HG03469 (cell line): ENCODE data around the gene TMPRSS3.

Source experiments
- ATAC-seq: cut with Tn5 transposase; IDR thresholded peaks from one replicate; pipeline ENCODE4 v1.9.1; 2021; ENCODE audit warnings: mild to moderate bottlenecking, moderate library complexity, moderate number of reproducible peaks; ENCODE audit not compliant: unreplicated experiment

TMPRSS3 gene

DNA sequence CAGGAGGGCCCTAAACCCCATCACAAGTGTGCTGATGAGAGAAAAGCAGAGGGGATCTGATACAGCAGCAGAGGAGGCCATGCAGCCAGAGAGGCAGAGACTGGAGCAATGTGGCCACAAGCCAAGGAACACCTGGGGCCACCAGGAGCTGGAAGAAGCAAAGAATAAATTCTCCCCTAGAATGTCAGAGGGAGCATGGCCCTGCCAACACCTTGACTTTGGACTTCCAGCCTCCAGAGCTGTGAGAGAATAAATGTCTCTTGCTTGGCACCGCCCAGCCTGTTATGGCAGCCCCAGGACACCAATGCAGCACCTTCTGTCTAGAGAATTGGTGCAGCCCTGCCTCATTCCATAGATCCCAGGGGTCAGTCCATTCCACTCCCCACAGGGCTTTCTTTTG, 33.2 kb upstream of the TMPRSS3 start:
- ATAC-seq, result no peak

DNA sequence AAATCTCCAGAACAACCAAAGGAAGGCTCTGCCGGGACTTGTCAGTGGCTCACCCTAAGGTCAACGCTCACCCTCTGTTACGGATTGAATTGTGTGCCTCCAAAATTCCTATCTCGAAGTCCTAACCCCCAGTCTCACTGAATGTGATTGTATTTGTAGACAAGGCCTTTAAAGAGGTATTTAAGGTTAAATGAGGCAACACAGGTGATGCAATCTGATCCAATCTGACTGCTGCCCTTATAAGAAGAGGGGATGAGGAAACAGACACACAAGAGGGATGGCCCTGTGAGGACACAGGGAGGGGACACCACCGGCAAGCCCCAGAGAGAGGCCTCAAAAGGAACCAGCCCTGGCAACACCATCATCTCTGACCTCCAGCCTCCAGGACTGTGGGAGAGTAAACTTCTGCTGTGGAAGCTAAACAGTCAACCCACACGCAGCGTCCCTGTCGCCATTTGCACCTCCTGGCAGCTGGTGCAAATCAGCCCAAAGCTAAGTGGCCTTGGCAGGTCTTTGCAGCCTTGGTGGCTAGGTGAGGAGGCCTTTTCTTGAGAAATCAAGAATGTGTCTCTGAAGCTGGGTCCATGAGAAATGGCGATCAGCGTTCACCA, 32.1 kb upstream of the TMPRSS3 start:
- no peak for ATAC-seq

DNA sequence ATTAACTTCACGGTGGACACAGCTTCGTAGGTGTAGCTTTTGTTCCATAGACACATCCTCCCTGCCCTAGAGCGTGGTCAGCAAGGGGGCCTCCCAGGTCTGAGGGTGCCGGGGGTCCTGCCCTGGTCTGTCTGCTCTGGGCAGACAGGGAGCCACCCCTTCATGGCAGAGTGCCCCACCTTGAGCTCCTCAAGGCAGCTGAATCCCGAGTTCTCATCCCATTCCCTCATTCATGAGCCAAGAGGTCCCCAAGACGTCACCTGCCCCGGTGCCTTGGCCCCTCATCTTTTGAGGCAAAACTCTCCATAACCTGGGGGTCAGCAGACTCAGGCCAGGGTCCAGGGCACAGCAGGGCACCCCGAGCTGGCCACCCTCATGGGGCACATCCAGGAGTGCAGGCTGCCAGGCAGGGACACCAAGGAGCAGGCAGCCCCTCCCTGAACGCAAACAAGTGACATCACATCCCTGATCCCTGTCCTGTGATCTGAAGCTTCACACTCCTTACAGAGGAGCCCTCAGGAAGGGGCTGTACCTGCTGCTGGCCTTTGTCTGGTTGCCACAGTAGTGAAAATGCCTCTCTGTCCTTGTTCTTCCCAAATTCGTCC, 31.1 kb upstream of the TMPRSS3 start:
- ATAC-seq, result no peak

DNA sequence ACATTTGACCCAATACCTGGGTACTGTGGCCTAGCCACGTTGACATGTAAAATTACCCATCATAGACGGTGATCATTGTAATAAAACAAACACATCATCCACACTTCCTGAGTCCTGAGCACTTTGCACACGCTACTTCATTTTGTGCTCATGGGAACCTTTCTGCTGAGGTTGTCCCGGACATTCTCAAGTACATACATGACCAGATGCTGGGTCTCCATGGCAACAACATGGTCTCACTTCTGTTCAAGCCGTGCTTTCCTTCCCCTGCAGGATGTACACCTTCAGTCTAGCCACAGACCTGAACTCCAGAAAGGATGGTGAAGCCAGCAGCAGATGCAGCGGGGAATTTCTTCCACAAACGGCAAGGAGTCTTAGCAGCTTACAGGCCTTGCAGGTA, 30.6 kb upstream of the TMPRSS3 start:
- ATAC-seq, result no peak

DNA sequence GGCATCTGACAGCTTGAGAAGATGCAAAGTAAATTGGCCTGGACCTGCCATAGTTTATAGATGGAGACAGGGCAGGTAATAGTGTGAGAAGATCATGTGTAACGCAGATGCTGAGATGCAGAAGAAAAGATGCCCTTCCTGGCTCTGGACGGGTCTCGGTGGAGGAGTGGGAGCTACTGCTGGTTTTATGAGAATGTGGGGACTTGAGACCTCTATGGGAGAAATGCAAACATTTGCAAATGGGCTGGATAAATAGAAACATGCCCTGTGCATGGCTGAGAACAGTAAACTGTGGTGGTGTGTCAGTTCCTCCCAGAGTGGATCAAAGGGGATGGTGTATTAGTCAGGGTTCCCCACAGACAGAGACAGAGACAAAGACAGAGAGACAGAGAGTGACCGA, 29.7 kb upstream of the TMPRSS3 start:
- ATAC-seq, result no peak

DNA sequence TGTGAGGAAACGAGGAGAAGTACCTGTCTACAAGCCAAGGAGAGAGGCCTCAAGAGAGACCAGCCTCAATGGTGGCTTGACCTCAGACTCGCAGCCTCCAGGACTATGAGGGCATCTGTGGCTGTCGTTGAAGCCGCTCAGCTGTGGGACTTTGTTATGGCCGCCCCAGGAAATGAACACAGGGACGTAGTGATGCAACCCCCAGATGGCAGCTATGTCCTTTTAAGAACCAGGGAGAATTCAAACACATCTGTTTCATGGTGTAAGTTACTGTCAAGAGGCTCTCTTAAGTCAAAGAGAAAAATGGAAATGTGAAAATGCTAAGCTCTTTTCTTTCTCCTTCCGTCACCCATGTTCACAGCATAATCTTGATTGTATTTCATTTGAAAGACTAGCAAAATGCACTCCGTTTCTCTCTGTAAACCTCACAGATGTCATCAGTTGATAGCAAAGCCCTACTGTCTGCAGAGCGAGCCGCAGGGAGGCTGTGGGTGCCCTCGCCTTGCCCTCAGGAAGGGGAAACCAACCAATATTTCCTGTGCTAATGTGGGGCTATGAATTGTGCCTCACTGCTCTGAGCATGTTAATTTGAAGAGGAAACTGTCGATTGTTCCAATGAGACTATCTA, 29.2 kb upstream of the TMPRSS3 start:
- no peak for ATAC-seq

DNA sequence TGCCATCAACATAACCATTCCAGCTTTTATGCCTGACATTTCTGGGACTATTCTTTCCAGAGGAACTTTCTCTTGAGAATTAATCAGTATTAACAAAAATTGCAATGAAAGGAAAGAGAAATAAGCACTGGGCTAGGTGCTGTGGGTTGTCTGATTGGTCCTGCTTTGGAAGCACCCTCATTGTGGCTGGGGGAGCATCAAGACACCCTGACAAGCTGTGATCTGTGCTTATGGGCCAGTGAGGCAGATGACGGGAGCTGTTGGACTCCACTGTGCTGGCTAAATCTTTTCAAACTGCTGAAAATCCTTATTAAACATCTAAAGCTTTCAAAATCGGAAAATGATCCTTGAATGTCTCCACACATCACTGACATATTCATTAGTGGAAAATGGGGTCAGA, 27.8 kb upstream of the TMPRSS3 start:
- no peak for ATAC-seq

DNA sequence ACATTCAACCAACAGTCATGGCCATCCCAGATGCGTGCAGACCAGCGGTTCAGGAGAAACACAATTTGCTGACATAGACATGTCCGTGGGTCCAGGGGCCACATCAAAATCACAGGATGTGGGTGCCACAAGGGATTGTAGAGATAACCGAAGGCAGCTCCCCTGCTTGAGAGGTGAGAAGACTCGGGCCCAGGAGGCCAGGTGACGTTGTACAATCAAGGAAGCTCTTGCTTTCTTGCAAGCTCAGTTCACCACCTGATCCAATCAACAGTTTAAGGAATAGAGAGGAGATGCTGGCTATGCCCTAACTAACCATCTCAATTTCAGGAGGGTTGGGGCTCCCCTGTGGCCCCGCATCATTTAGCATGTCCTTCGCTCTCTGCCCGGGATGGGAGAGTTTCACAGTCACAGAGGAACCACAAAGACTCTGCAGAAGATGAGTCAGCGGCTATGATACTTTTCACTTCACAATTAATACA, 27.4 kb upstream of the TMPRSS3 start:
- no peak for ATAC-seq

DNA sequence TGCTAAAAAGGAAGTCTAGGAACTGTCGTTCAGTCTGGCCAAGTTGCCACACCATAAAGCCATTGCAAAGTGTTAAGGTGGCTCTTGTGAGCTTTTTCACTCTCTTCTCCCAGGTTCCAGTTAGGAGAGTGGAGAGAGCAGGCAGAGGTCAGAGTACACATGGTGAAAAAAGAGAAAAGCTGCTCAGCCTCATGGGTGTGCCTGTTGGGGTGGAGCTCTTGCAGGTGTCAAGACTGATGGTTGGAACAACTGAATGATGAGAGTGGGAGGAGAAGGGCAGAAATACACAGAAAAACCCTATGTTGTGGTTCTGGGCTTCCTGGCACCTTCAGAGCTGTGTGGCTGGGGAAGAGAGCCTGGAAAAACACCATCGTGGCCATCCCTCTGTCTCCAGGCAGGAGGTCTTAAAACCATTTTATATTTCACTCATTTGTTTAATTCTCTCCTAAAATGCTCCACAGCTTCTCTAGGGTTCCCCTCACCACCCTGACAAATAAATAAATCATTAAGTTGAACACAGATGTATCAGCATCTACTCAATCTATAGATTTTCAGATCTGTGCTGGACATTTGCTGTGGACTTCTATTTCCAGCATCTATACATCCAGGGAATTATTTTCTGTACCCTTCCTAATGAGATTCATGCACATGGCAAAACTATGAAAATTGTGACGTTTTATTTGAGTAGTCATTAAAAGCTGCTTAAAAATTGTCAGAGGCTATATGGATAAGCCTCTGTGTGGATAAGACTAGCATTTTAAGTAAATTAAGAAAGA, 25.4 kb upstream of the TMPRSS3 start:
- ATAC-seq, result no peak

DNA sequence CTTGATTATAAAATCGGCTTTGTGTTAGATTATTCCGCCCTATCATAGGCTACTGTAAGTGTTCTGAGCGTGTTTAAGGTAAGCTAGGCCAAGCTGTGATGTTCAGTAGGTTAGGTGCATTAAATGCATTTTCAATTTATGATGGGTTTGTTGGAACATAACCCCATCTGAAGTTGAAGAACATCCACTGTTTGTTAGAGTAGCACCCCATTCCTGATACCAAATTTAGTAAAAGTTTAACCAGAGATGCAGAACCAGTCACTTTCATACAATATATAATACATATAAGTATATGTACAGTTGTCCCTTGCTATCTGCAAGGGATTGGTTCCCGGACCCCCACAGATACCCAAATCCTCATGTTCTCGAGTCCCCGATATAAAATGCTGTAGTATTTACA, 24.0 kb upstream of the TMPRSS3 start:
- ATAC-seq, result no peak

DNA sequence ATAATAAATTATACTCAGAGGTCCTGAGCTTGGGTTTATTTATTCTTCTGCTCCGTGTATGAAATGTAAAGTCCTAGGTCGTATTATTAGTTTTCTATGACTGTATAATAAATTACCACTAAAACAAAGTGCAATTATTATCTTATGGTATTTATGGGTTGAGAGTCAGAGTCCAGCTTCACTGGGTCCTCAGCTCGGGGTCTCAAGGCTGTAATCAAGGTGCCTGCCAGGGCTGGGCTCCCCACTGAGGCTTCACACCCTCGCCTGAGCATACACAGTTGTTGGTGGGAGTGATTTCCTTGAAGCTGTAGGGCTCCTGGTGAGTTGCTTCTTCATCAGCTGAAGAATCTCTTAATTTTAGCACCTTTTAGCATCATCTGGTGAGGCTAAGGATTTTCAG, 23.0 kb upstream of the TMPRSS3 start:
- ATAC-seq, result no peak

DNA sequence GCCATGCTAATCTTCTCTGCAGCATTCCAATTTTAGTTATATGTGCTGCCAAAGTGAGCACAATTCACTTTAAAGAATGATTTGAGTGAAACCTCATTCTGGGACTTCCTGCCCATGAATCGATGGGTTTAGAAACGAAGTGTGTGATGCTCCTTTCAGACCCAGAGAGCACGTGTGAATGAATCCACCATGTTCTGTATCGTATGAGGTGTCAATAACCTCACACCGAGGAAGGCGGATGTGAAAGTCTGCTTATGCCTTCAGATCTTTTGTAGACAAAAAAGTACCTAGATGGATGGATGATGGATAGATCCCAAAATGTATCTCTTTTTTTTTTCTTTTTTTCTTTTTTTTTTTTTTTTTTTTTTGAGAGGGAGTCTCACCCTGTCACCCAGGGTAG, 21.7 kb upstream of the TMPRSS3 start:
- ATAC-seq, result no peak

DNA sequence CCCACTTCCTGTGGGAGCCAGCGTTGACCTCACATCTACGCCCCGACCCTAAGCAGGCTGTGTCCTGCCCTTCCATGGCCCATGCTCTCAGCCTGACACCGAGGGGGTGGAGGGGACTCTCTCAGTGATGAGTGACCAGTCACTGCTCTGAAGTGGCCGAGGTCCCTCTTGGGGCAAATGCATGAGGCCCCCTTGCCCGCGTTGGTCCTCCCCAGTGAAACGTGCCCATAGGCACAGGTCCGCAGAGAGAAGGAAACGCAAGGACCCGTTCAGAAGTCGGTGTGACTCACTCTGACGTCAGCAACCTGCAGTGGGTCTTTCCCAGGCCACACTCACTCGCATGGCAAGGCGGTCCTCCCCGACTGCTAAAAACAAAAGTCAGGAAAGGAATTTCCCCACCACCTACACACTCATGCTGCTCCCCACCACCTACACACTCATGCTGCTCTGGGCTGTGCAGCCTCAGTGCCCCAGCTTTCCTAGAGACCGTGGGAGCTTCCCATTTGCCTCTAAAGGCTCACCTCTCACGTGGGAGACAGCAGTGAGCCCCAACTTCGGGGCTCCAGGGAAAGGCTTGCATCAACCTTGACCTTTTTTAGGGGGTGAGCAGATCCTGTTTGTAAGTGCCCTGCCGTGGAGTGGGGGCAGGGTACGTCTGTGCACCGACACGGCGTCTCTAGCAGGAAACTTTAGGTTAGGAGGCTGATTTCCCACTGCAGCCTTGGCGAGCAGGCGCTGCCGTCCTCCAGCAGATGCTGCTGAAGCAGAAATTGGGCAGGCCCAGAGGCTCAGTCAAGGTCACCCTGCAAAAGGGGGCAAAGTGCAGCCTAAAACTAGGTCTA, 19.3 kb upstream of the TMPRSS3 start:
- peak; percentile 56 for ATAC-seq

DNA sequence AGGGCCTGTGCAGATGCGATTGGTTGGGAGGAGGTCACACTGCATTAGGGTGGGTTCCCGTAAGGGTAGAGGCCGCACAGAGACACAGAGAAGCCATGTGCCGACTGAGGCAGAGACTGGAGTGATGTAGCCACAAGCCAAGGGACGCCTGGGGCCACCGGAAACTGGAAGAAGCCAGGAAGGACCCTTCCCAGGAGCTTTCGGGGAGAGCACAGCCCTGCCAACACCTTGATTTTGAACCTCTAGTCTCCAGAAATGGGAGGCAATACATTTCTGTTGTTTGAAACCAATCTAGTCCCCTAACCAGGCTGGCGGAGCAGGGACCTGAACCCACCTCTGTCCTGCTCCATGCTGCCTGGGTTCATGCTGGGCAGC, 18.7 kb upstream of the TMPRSS3 start:
- no peak for ATAC-seq

DNA sequence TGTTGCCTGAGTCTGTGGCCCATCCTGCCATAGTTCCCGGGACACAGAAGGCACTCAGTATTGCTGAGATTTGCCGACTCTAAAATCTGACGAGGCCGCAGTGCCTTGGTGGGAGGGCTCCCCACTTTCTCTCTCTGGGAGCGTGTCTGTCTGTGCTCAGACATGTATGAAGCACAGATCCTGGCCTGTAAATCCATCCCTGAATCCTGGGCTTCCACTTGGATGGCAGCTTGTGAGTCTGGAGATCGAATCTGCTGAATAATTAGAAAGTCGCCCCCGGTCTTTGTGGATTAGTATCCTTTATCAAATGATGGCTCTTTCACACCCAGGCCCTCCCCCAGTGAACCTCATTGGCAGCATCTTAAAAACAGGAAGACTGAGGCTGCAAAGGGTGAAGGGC, 18.2 kb upstream of the TMPRSS3 start:
- no peak for ATAC-seq

DNA sequence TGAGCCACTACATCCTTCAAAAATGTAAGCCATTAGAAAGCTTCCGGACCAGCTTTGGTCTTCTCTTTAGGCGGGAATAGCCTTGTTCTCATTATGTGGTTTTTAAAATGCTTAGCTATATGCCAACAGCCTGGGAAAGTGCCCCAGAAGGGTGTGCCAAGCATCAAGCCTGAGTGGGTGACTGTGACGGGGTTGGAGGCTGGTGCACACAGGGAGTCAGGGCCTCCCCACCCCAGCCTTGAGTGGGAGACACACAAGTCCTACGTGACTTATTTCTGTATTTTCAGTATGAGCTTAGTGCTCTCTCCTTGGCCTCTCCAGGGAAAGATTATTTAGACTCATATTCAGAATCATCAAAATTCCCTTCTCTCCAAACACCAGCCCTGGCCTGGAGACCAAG, 17.6 kb upstream of the TMPRSS3 start:
- ATAC-seq, result no peak

DNA sequence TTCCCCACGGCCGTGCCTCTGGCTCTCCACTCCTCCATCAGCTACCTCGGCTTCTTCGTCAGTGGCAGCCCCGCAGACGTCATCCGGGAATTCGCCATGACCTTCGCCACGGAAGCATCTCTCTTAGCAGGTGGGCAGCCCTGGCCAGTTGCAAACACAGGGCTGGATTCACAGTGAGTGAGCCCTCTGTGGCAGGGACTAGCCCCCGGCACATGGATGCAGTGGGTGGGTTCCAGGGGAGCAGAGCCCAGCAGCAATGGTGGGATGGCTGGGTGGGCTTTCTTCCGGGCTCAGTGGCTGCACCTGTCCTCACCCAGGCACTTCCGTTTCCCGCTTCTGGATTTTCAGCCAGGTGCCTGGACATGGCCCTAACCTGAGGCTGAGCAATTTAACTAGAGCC, 17.2 kb upstream of the TMPRSS3 start:
- ATAC-seq, result no peak

DNA sequence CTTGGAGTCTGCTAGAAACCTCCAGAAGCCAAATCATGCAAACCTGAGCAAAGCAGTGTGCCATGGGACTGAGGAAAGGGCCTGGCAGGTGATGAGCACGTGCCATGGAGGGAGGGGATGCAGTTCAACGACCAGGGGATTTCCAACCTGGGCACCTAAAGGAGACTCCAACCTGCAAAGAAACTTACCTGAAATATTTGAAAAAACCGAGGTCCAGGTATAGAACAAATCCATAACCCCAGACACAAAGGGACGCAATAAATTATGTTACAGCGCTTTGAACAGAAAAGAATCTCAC, 16.7 kb upstream of the TMPRSS3 start:
- ATAC-seq, result no peak

DNA sequence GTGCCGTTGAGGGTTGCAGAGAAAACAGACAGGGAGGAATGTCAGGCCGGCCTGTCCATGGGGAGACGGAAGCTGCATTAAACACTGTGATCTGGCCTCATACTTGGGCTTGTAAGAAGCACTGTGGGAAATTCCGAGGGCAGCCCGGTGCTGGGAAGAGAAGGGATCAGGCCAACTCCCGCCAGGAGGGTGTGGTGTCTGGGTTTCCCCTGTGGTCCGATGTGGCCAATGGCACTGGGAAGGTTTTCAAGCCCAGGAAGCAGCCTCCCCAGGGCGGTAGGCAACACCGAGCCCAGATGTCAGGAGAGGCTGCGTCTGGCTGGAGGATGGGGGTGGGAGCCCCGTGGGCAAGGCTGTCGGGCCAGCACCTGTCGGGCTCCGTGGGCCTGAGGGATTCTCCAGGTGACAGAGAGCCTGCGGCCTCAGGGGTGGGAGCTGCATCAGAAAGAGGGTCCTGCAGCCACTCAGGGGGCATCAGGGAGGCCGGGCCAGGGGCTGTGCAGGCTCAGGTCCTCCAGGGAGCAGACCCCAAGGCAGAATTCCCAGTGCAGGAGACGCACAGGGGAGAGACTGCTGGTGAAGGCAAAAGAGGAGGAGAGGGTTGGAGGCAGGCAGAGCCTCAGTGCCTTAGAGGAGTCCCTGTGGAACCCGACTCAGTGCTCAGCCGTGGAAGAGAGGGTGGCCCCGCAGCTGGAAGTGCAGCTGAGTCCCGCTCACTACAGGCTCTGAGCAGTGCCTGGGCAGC, 16.2 kb upstream of the TMPRSS3 start:
- ATAC-seq, result no peak

DNA sequence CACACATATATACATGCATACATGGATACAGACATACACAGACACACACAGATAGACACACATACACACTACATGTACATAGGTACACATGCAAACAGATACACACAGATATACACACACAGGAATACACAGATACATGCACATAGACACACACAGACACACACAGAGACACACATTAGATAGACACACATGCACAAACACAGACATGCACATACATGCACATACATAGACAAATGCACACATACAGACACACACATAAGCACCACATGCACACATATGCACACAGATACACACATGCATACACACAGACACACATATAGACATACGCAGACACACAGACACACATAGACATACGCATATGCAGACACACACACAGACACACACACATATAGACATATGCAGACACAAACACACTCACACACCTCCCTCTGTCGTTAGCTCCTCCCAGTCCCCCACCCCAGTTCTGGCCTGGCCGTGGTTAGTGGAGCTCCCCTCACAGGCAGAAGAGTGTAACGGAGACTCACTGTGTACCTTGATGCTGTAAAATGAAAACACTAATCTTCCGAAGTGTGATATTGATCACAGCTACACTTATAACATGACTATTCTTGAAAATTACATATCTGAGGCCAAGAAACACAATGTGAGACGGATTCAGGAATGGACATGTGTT, 15.5 kb upstream of the TMPRSS3 start:
- no peak for ATAC-seq
